HG02610 (cell line): ENCODE measurements around the gene VWA8.
"Not testable (repeated sequence)": the region's sequence is repeated elsewhere in the genome, so short reads cannot be mapped to it uniquely, and the experiment has no call there.

Experiments
- ATAC-seq: cut with Tn5 transposase; IDR thresholded peaks from one replicate; pipeline ENCODE4 v1.9.1; 2021; ENCODE audit warnings: mild to moderate bottlenecking, moderate library complexity; ENCODE audit not compliant: unreplicated experiment

The VWA8 gene

GRCh38 chr13:41751734-41752445, 209.0 kb downstream of the VWA8 start:
- ATAC-seq: no peak

- no peak for ATAC-seq
These were observed 209.6 kb downstream of the VWA8 start for GRCh38 chr13:41751277-41751676.

- no peak for ATAC-seq
These were observed 214.7 kb downstream of the VWA8 start for GRCh38 chr13:41746259-41746658.

- ATAC-seq: not testable (repeated sequence)
These were observed 215.4 kb downstream of the VWA8 start for GRCh38 chr13:41745496-41745895.

- ATAC-seq: no peak
These were observed 217.9 kb downstream of the VWA8 start for GRCh38 chr13:41742917-41743552.

- ATAC-seq: no peak
These were observed 220.4 kb downstream of the VWA8 start for GRCh38 chr13:41740479-41740878.

GRCh38 chr13:41722684-41723535, 238.0 kb downstream of the VWA8 start:
- ATAC-seq: no peak

- ATAC-seq: no peak
These were observed 239.9 kb downstream of the VWA8 start for GRCh38 chr13:41720839-41721561.

DNA sequence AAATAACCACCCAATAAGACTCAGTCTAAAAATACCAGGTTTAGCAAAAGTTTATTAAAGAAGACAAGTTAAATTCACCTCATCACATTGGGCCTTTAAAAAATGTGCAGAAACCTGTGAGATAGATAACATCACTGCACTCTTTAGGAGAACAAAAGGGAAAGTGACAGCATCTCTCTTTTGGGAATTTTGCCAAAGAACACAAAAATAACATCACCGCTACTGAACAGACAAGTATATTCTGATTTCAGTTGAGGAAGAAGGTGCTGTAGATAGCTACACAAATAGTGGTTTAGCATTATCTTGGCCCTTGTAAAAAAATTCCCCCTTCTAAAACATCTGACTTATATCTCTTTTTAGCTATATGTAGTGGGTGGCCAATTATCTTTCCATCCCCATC, 244.7 kb downstream of the VWA8 start:
- no peak for ATAC-seq

DNA sequence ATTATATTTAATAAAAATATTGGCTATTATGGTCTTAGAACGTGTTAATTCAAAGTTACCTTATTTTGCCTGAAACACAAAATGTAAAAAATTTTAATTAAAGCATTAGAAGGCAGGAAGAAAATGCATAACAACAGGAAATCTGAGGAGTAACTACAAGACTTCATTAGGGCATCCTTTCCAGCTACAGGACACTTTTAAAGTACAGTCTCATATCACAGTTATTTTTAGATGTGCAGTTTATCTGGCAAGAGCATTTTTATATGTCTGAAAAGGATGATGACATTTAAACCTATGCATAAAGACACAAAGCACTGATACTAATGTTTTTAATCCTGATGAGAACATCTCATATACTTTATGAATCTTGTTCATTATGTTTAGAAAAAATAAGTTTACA, 247.5 kb downstream of the VWA8 start:
- no peak for ATAC-seq

GRCh38 chr13:41710771-41711170, 250.1 kb downstream of the VWA8 start:
- no peak for ATAC-seq

- no peak for ATAC-seq
These were observed 251.4 kb downstream of the VWA8 start for GRCh38 chr13:41709511-41709910.

DNA sequence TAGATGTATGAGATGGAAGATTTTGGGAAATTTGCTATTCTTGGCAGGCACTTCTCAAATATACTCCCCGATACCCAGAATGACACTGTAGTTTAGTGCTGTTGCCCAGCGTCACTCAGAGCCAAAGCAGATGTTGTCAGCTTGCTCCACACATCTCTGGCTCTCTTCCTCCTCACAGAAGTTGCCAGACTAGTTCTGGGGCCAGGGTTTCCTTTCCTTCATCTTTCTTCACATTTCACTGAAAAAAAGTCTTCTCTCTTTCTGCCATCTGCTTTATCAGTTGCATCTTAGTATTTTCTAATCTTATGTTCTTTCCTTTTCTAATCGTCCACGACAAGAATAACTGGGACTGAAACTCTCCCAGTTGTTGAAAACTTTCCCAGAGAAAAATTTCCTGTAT, 252.2 kb downstream of the VWA8 start:
- no peak for ATAC-seq

GRCh38 chr13:41707194-41707821, 253.6 kb downstream of the VWA8 start:
- ATAC-seq: no peak

DNA sequence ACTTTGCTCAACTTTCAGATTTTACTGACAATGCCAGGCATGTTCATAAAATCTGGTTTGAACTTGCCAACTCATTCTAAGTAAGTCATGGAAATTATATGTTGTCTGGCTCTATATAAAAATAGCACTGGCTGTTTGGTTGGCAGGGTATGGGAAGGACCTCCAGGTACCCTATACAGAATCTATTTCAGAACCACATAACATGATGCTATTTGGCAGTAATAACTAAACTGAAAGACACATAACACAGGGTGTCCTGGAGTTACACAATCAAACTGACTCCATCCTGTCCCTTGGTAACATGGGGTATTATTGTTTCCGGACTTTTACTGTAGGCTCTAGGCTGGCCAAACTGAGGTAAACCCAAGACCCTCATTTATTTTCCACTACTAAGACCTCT, 254.8 kb downstream of the VWA8 start:
- ATAC-seq: no peak

GRCh38 chr13:41702540-41702939, 258.4 kb downstream of the VWA8 start:
- no peak for ATAC-seq

DNA sequence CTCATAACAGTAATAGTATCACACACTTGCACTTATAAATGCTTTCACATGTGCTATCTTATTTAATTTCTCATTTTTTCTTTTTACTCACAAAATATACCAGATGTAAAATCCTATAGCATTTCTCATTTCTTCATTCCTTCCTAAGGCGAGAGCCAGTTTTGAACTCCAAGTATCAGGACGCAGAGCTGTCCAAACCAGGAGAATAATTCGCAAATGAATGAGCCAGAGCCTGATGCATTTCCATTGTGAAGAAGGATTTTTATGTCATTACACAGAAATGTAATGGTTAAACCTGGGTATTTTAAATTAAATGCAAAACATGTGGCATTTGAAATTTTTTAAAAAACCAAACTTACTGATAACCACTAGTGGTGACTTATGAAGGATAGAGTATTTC, 259.2 kb downstream of the VWA8 start:
- ATAC-seq: no peak

DNA sequence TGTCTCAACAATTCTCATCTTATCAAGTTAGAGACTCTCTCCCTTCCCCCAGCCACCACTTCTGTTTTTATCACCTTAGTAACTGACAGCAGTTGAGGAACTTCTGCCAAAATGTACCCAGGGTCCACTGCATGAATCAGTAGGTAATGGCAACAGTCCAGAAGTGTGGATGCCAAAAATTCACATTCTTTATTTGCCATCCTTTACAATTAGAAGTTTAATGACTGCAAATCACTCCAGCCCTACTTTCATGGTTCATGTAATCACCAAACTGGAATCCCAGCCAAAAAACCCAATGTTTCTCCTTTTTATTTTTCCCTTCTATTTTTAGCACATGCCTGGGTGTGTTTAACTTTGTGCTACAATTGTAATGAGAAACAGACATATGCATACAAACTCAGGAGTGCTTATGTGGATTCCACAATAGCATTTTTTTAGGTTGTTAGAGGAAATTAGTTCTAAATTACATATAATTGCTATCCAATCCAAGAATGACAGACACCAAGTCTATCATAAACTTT, 260.1 kb downstream of the VWA8 start:
- ATAC-seq: no peak

- no peak for ATAC-seq
These were observed 261.1 kb downstream of the VWA8 start for GRCh38 chr13:41699759-41700158.

GRCh38 chr13:41697578-41697977, 263.3 kb downstream of the VWA8 start:
- ATAC-seq: no peak
